IMR-90 (cell line): ENCODE results near the gene STAT3. TPM values are rescaled to one million over a fixed set of nuclear protein-coding genes. Genes with fewer than 3 reads are reported as not detected.

ENCODE experiments used
- ATAC-seq: fragments of 200-7000 bp; cut with Tn5 transposase; 2 replicates; pipeline ENCODE4 v1.9.1; 2020; ENCODE audit warnings: low read depth, mild to moderate bottlenecking, moderate library complexity
- BruUV-seq: library from RNA; stranded (reverse); fragments of 400-500 nt; replicated peaks from 2 replicates; lab custom pipeline; 2021; lab: Mats Ljungman, UMichigan
- CTCF ChIA-PET: fragments of 300-600 bp; formaldehyde crosslinking; extraction: SDS; loops from one replicate; lab custom pipeline; 2021; ENCODE audit warnings: antibody characterized with exemption; lab: Yijun Ruan, JAX
- POLR2A ChIA-PET: fragments of 300-600 bp; sonication (Branson Sonifier 250); formaldehyde crosslinking; loops from one replicate; lab custom pipeline; 2022; ENCODE audit warnings: antibody characterized with exemption; ENCODE audit not compliant: unreplicated experiment; lab: Charles Lee
- DNase-seq: peaks from one replicate; pipeline ENCODE4 v3.0.0; 2013
- H2AFZ ChIP-seq: replicated peaks from 2 replicates; pipeline ENCODE3; 2013; ENCODE audit warnings: low read length, mild to moderate bottlenecking; ENCODE audit not compliant: poor library complexity
- H2AK5ac ChIP-seq: 2 replicates; pipeline ENCODE4 v1.6.1; 2013; ENCODE audit warnings: low read depth, low read length, inconsistent platforms
- H2AK9ac ChIP-seq: replicated peaks from 2 replicates; pipeline ENCODE3; 2013; ENCODE audit warnings: mild to moderate bottlenecking, low read depth, low read length, moderate library complexity; ENCODE audit not compliant: poor library complexity
- H2BK120ac ChIP-seq: 2 replicates; pipeline ENCODE4 v1.6.1; 2013; ENCODE audit warnings: low read depth, low read length, inconsistent platforms
- H2BK15ac ChIP-seq: 3 replicates; pipeline ENCODE4 v1.6.1; 2013; ENCODE audit warnings: low read depth, low read length, inconsistent platforms
- H2BK20ac ChIP-seq: 2 replicates; pipeline ENCODE4 v1.6.1; 2013; ENCODE audit warnings: low read depth, mild to moderate bottlenecking, inconsistent platforms, low read length, moderate library complexity
- H2BK5ac ChIP-seq: 2 replicates; pipeline ENCODE4 v1.6.1; 2013; ENCODE audit warnings: mild to moderate bottlenecking, low read depth, low read length, inconsistent platforms; ENCODE audit not compliant: poor library complexity, severe bottlenecking
- H3K14ac ChIP-seq: replicated peaks from 2 replicates; pipeline ENCODE4 v1.6.1; 2013; ENCODE audit warnings: low read depth, low read length, inconsistent platforms
- H3K18ac ChIP-seq: 2 replicates; pipeline ENCODE4 v1.6.1; 2013; ENCODE audit warnings: low read depth, low read length, control low read depth
- H3K23ac ChIP-seq: 2 replicates; pipeline ENCODE4 v1.6.1; 2013; ENCODE audit warnings: low read depth, low read length, inconsistent platforms
- H3K27ac ChIP-seq: 2 replicates; pipeline ENCODE4 v1.5.1; 2013; ENCODE audit warnings: mild to moderate bottlenecking, control low read depth, low read length; ENCODE audit not compliant: insufficient read depth
- H3K27me3 ChIP-seq: 2 replicates; pipeline ENCODE4 v1.6.1; 2013; ENCODE audit warnings: low read length; ENCODE audit not compliant: control insufficient read depth, insufficient read depth
- H3K36me3 ChIP-seq: 2 replicates; pipeline ENCODE4 v1.6.1; 2013; ENCODE audit warnings: low read length, mixed read lengths; ENCODE audit not compliant: control insufficient read depth, insufficient read depth
- H3K4ac ChIP-seq: 2 replicates; pipeline ENCODE4 v1.6.1; 2013; ENCODE audit warnings: low read depth, low read length, inconsistent platforms
- H3K4me1 ChIP-seq: 2 replicates; pipeline ENCODE4 v1.6.1; 2013; ENCODE audit warnings: low read length, mixed read lengths; ENCODE audit not compliant: control insufficient read depth, insufficient read depth
- H3K4me2 ChIP-seq: 2 replicates; pipeline ENCODE4 v1.6.1; 2013; ENCODE audit warnings: low read depth, mild to moderate bottlenecking, control low read depth, low read length, moderate library complexity
- H3K4me3 ChIP-seq: 2 replicates; pipeline ENCODE4 v1.5.1; 2013; ENCODE audit warnings: low read depth, mild to moderate bottlenecking, control low read depth, low read length, moderate library complexity; ENCODE audit not compliant: insufficient read depth
- H3K56ac ChIP-seq: 2 replicates; pipeline ENCODE4 v1.6.1; 2013; ENCODE audit warnings: low read length, inconsistent platforms; ENCODE audit not compliant: insufficient read depth; ENCODE audit errors: extremely low read depth
- H3K79me1 ChIP-seq, 2 experiments: 2 replicates each; pipeline ENCODE4 v1.6.1; 2013; ENCODE audit warnings: low read length in 2 of 2, inconsistent platforms in 1 of 2, low read depth in 1 of 2
- H3K9ac ChIP-seq: 2 replicates; pipeline ENCODE4 v1.6.1; 2013; ENCODE audit warnings: low read depth, low read length, control low read depth
- H3K9me1 ChIP-seq: 2 replicates; pipeline ENCODE4 v1.6.1; 2013; ENCODE audit warnings: low read length, inconsistent platforms; ENCODE audit not compliant: insufficient read depth
- H3K9me3 ChIP-seq: 2 replicates; pipeline ENCODE4 v1.6.1; 2013; ENCODE audit warnings: low read length; ENCODE audit not compliant: control insufficient read depth, insufficient read depth
- H4K20me1 ChIP-seq: 2 replicates; pipeline ENCODE4 v1.6.1; 2013; ENCODE audit warnings: low read length, inconsistent platforms; ENCODE audit not compliant: insufficient read depth
- H4K5ac ChIP-seq: 2 replicates; pipeline ENCODE4 v1.6.1; 2013; ENCODE audit warnings: mild to moderate bottlenecking, low read depth, low read length, control low read depth
- H4K8ac ChIP-seq, 2 experiments: 2 replicates each; pipeline ENCODE4 v1.6.1; 2013; ENCODE audit warnings: low read depth in 2 of 2, low read length in 2 of 2, control low read depth in 1 of 2, inconsistent platforms in 1 of 2
- H4K91ac ChIP-seq: 2 replicates; pipeline ENCODE4 v1.6.1; 2013; ENCODE audit warnings: low read depth, low read length, inconsistent platforms; ENCODE audit not compliant: insufficient read depth
- BHLHE40 ChIP-seq: fragments of 150-350 bp; IDR thresholded peaks from 2 replicates; pipeline ENCODE4 v1.6.1; 2016; ENCODE audit warnings: mild to moderate bottlenecking, low read depth, low read length
- CEBPB ChIP-seq: IDR thresholded peaks from 2 replicates; pipeline ENCODE4 v1.6.1; 2012; ENCODE audit warnings: low read depth, low read length, improper control_type of control experiment
- CHD1 ChIP-seq: IDR thresholded peaks from 2 replicates; pipeline ENCODE4 v1.6.1; 2012; ENCODE audit warnings: low read depth, low read length, improper control_type of control experiment
- CTCF ChIP-seq: conservative IDR thresholded peaks from 2 replicates; pipeline ENCODE4 v1.5.1; 2012; ENCODE audit warnings: mild to moderate bottlenecking, low read depth, low read length, improper control_type of control experiment
- ELK1 ChIP-seq: fragments of 150-350 bp; IDR thresholded peaks from 2 replicates; pipeline ENCODE4 v1.6.1; 2016; ENCODE audit warnings: low read depth, mild to moderate bottlenecking, low read length, moderate library complexity, borderline replicate concordance
- FOS ChIP-seq: fragments of 150-350 bp; IDR thresholded peaks from 2 replicates; pipeline ENCODE4 v1.6.1; 2016; ENCODE audit warnings: low read depth, low read length
- MAFK ChIP-seq: IDR thresholded peaks from 2 replicates; pipeline ENCODE4 v1.6.1; 2012; ENCODE audit warnings: low read depth, low read length, improper control_type of control experiment
- MAZ ChIP-seq: IDR thresholded peaks from 2 replicates; pipeline ENCODE4 v1.6.1; 2012; ENCODE audit warnings: low read depth, mild to moderate bottlenecking, low read length, improper control_type of control experiment, moderate library complexity, borderline replicate concordance
- MXI1 ChIP-seq: IDR thresholded peaks from 2 replicates; pipeline ENCODE4 v1.6.1; 2012; ENCODE audit warnings: low read depth, mild to moderate bottlenecking, low read length, moderate library complexity, borderline replicate concordance
- NFE2L2 ChIP-seq: fragments of 150-350 bp; IDR thresholded peaks from 2 replicates; pipeline ENCODE4 v1.6.1; 2016; ENCODE audit warnings: low read depth, mild to moderate bottlenecking, low read length
- POLR2A ChIP-seq: IDR thresholded peaks from 2 replicates; pipeline ENCODE4 v1.6.1; 2012; ENCODE audit warnings: mild to moderate bottlenecking, low read depth, low read length
- RAD21 ChIP-seq: IDR thresholded peaks from 2 replicates; pipeline ENCODE4 v1.6.1; 2012; ENCODE audit warnings: low read length, improper control_type of control experiment
- RCOR1 ChIP-seq: IDR thresholded peaks from 2 replicates; pipeline ENCODE4 v1.6.1; 2012; ENCODE audit warnings: mild to moderate bottlenecking, low read length, improper control_type of control experiment; ENCODE audit not compliant: insufficient replicate concordance
- RFX5 ChIP-seq: IDR thresholded peaks from 2 replicates; pipeline ENCODE4 v1.8.0; 2012; ENCODE audit warnings: low read depth, mild to moderate bottlenecking, low read length, moderate library complexity
- SMC3 ChIP-seq: fragments of 150-350 bp; IDR thresholded peaks from 2 replicates; pipeline ENCODE4 v1.6.1; 2016; ENCODE audit warnings: low read depth, mild to moderate bottlenecking, antibody characterized with exemption, low read length, moderate library complexity
- USF2 ChIP-seq: fragments of 150-350 bp; IDR thresholded peaks from 2 replicates; pipeline ENCODE4 v1.6.1; 2017; ENCODE audit warnings: mild to moderate bottlenecking, antibody characterized with exemption, low read length, low read depth
- WGBS, 2 experiments: methylation state at CpG; one replicate each; pipeline versions ENCODE4 v1.1.5 to v1.1.7; 2013; ENCODE audit warnings: missing lambda C conversion rate in 2 of 2; ENCODE audit not compliant: insufficient read length in 1 of 2; ENCODE audit errors: extremely low coverage in 2 of 2; 5-methylcytosine and 5-hydroxymethylcytosine counted together
- dilution Hi-C: fragments of 300-500 bp; cut with HindIII; formaldehyde crosslinking; loops from one replicate; pipeline ENCODE4 v1.14.3; 2018; ENCODE audit warnings: low sequenced_read_pairs; ENCODE audit not compliant: unreplicated experiment
- in situ Hi-C: fragments of 300-500 bp; cut with MboI; formaldehyde crosslinking; loops from 3 replicates; pipeline ENCODE4 v1.14.3; 2019; ENCODE audit warnings: low sequenced_read_pairs, inconsistent platforms, mixed read lengths
- intact Hi-C: fragments of 100-400 bp; cut with micrococcal nuclease; formaldehyde crosslinking; loops from 2 replicates; pipeline ENCODE4 v1.10.0; 2022
- polyA plus RNA-seq, 3 experiments: library from polyadenylated mRNA; depleted of rRNA; stranded (reverse); fragments of >200 nt; gene quantifications; 2 replicates each; pipeline ENCODE4 v1.2.3, GENCODE V29; 2012; ENCODE audit warnings: low replicate concordance in 1 of 3
- total RNA-seq: library from RNA; depleted of rRNA; stranded (reverse); fragments of >200 nt; gene quantifications from 2 replicates; pipeline ENCODE4 v1.2.3, GENCODE V29; 2012

Gene STAT3
- total and polyA plus RNA-seq, 2 of the 4 experiments (the other 2 are of a cell fraction) = 47.2 to 66.3 TPM

GRCh38 chr17:42394838-42395237, 6.6 kb upstream of the STAT3 start:
- POLR2A ChIA-PET = no interaction called here

More at GRCh38 chr17:42394838-42395237, 6.6 kb upstream of the STAT3 start:
- Histone ChIP-seq H4K20me1 (peaks cover 18% of the 10 kb centered on the region; the same call in 1 of the 2 replicates), H3K9me3 (no peaks in the 10 kb centered on the region), H3K9me1 (peaks cover 5% of the 10 kb centered on the region), H3K4me3 (no peak overlapping the region), H2BK5ac (no peak overlapping the region), H3K56ac (no peak overlapping the region), H2BK120ac (no peak overlapping the region), H3K4me1 (peaks cover 2% of the 10 kb centered on the region; the same call in 1 of the 2 replicates), H2BK20ac (no peak overlapping the region), H4K5ac (no peak overlapping the region), H2BK15ac (no peak overlapping the region), H2AK5ac (no peak overlapping the region), H3K9ac (no peak overlapping the region), H3K23ac (no peak overlapping the region), H3K18ac (no peak overlapping the region), H4K91ac (no peak overlapping the region), H3K4ac (no peak overlapping the region), H3K27me3 (no peaks in the 10 kb centered on the region), H2AK9ac (no peak overlapping the region), H3K79me1 (peaks cover 5 to 39% of the 10 kb centered on the region in 2 experiments; a peak in 3 of 4 replicates), H3K14ac (no peak overlapping the region), H3K4me2 (no peak overlapping the region), H3K36me3 (no peaks in the 10 kb centered on the region), H3K27ac (no peak overlapping the region), H4K8ac (no peak overlapping the region), H2AFZ (no peak overlapping the region)
- ATAC-seq = no peak
- in situ Hi-C loops = no loop called here
- 88% methylated on average over 1 of the region's 4 CpGs; no CpG with 5 or more reads in 1 of the 2 experiments for WGBS, 2 experiments
- DNase-seq = no peak
- BruUV-seq = no TSS peak
- dilution Hi-C loops = no loop called here
- intact Hi-C loops = no loop called here
- CTCF ChIA-PET = no interaction called here
- no peak for TF ChIP-seq POLR2A
- no peak for TF ChIP-seq NFE2L2
- no peak for TF ChIP-seq CEBPB
- no peak for TF ChIP-seq MXI1
- no peak for TF ChIP-seq RFX5
- no peak for TF ChIP-seq RCOR1
- TF ChIP-seq CHD1 = no peak
- TF ChIP-seq CTCF = no peak
- TF ChIP-seq BHLHE40 = no peak
- TF ChIP-seq ELK1 = no peak
- no peak for TF ChIP-seq USF2
- no peak for TF ChIP-seq SMC3
- no peak for TF ChIP-seq MAZ
- TF ChIP-seq RAD21 = no peak
- no peak for TF ChIP-seq FOS
- no peak for TF ChIP-seq MAFK
